GM21576 (cell line): ENCODE measurements around the gene TCL1B.
A peak's percentile ranks its signal among the peaks of the same experiment; 100 is the strongest.
"Not testable (repeated sequence)": the region's sequence is repeated elsewhere in the genome, so short reads cannot be mapped to it uniquely, and the experiment has no call there.

ENCODE experiments used
- ATAC-seq: cut with Tn5 transposase; IDR thresholded peaks from one replicate; pipeline ENCODE4 v1.9.1; 2021; ENCODE audit warnings: mild to moderate bottlenecking, moderate library complexity; ENCODE audit not compliant: unreplicated experiment

TCL1B gene

DNA sequence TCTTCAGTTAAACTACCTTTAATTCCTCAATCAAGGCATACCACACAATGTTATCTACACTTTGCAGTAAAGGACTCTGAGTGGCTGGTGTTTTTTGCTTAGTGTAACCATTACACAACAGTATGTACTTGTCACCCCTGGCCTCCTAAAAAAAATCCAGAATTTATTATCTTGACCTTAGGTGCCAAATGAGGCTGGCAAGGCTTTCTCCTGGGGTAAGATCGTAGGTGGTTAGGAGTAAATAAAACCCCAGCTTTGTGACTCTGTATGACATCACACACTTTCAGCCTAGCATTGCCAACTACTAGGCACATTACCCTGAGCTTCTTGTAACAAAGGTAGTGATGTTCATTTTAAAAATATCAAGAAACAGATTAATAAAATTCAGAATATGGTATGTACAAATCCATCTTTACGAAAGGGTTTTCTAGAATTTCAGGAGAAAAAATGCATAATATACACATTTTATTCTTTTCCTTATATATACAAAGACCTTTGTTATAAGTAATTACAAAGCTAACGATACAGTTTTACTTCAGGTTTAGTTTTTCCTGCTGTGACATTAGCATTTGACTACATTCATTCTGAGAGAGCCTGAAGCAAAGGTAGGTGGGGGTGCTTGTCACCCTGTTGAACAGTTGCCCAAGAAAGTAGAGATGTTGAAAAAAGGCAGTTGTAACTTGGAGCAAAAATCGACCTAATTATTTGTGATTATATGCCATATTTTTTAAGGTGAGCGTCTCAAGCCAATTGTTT, 14.2 kb downstream of the TCL1B start:
- ATAC-seq = no peak

DNA sequence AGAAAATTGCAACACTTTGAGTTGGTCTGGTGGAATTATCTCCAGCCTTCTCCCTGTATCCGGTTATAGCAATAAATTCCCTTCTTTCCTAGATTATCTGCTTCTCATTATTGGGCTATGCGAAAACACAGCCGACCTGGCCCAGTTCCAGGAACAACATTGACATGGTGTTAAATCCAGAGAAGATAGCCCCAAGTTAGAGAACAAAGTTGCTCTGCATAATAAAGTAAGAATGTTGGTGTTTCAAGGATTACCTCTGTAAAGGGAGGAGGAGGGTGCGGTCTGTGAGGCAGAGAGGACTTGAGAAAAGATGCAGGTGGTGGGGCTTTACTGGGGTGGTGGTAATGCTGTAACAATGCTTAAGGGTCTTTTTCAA, 15.6 kb downstream of the TCL1B start:
- no peak for ATAC-seq

DNA sequence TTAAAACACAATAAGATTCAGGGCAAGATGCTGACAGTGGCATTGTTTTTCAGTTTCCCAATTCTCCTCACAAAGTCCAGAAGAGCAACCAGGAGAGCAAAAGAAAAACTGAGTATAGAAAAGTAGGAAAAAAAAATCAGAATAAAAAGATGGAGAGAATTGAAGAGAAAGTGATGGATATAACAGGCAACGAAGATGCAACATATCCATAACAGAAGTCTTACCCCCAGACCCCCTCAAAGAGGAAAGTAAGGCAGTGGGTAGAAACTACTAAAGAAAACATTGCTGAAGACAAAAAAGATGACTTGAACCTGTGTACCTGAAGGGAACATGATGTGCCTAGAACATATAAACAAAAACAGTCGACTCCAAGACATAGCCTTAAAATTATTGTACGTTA, 17.1 kb downstream of the TCL1B start:
- ATAC-seq = no peak

DNA sequence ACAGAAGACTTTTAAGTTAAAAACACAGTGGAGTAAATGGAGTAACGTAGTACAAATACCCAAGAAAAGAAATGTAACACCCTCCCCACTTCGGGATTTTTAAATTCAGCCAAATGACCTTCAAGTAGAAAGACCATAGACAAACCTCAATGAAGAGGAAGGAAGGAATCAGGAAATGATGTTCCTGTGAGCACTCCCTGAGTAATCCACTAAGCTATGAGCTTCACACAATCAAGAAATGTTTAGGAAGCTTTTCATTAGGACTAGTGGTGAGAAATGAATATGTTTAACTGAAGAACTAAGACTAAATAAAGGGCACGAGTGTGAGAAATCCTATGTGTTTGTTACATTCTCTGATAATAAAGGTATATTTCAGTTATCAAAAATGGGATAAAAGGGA, 17.6 kb downstream of the TCL1B start:
- ATAC-seq = no peak

DNA sequence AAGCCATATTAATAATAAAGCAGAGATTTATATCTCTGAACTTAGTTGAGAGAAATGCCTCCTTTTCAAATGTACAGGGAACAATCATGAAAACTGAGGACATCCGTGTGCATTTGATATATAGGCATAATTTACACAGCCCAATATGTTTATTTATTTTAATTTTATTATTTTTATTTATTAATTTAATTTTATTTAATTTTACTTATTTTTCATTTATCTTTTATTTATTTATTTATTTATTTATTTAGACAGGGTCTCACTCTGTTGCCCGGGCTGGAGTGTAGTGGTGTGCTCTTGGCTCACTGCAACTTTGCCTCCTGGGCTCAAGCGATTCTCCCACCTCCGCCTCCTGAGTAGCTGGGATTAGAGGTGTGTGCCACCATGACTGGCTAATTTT, 19.3 kb downstream of the TCL1B start:
- ATAC-seq = no peak

DNA sequence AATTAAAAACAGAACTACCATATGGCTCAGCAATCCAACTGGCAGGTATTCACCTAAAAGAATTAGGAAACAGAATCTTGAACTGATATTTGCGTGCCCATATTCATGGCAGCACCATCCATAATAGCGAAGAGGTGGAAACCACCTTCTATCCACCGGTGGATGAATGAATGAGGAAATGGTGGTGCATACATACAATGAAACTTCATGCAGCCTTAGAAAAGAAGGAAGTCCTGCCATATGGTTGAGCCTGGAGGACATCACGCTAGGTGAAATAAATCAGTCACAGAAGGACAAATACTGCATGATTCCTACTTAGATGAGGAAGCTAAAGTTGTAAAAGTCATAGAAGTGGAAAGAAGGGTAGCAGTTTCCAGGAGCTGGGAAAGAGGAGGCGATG, 21.1 kb downstream of the TCL1B start:
- ATAC-seq = no peak

DNA sequence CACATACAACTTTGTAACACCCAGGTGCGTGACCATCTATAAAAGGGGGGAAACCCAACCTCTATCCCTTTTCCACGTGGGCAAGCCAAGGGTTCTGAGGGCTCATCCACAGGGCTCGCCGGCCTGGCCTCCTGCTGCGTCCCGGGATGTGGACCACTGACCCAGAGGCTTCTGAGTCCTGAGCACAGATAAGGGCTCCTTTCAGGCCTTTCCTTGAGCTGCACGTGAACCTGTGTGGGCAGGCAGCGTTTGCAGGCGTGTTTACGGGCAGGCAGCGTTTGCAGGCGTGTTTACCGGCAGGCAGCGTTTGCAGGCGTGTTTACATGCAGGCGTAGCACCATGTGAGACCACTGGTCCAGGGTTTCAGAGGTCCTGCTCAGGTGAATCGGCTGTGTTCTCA, 23.9 kb downstream of the TCL1B start:
- no peak for ATAC-seq

DNA sequence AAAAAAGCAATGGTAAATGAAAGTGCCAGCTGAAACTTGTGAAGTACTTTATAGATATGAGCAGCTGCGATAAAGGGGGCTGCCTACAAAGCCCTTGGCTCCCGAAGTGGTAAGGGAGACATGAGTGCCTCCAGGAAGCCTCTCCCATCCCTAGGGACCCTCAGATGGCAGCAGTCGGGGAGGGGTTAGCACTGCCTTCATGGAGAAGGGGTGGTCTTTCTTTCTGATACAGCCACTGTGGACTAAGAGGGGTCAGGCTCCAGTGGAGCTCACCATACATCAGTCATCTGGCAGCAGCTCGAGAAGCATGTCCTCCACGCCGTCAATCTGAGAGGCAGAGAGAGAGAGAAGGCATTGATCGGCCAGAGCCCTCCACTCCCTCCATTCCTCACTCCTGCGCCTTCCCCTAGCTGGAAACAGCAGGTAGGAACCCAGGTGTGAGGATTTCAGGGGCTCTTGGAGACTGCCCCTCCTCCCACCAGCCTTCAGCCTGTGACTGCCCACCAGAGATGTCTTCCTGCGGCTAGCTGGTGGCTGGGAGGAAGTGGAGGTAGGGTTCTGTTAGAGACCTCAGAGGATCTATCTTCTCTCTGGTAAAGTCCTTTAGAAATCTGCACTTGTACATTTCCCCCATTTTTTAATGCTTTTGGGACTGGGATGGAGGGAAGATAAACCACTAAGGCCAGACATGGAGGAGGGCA, 25.4 kb downstream of the TCL1B start:
- ATAC-seq = no peak

DNA sequence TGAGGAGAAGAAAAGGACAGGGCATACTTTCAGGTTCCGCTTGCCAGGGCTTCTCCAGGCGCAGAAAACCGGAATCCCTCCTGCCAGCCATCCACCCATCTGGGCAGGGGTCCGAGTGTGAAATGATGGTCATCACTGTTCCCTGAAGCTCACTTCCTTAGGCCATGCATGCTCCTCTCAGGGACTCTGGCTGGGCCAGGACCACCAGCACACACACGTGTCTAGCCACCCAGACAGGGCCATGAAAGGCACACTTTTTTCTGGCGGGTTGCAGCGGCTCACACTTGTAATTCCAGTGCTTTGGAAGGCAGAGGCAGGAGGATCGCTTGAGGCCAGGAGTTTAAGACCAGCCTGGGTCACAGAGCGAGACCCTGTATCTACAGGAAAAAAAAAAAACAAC, 26.2 kb downstream of the TCL1B start:
- no peak for ATAC-seq

DNA sequence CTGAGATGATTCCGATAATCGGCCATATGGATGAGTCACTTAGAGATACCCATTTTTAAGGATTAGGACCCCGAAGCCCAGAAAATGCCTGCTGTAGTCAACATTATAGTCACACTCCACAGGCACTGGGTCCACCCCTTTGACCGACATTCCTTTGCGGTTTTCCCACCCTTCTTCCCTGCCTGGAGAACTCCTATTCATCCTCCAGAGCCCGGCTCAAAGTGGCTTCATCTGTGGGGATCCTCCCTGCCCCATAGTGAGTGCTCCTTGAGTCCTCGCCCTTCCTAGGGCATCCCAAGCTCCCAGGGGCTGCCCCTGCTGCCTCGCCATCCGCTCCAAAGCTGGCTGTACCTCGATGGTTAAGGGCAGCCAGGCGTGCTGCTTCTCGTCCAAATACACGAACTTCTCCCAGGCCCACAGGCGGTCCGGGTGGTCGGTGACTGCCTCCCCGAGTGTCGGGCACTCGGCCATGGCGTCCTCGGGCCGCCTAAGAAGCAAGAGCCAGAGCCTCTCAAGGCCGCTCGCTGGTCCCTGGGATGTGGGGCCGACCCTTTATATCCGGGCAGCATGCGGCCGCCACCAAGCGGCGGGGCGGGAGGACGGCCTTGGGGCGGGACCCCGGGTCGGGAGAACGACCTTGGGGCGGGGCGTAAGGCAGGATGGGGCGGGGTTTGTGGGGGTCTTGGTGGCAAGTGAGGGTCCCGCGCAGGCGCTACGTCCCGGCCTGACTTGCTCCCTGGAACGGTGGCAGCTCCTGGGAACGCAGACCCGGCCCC, 27.6 kb downstream of the TCL1B start, which contains the start of gene TCL1A:
TSS of gene TCL1A (minus strand) at position 530 of the 776 bp plus-strand sequence. CDS start at position 471, 59 bp downstream.
- peak; percentile 76 for ATAC-seq

DNA sequence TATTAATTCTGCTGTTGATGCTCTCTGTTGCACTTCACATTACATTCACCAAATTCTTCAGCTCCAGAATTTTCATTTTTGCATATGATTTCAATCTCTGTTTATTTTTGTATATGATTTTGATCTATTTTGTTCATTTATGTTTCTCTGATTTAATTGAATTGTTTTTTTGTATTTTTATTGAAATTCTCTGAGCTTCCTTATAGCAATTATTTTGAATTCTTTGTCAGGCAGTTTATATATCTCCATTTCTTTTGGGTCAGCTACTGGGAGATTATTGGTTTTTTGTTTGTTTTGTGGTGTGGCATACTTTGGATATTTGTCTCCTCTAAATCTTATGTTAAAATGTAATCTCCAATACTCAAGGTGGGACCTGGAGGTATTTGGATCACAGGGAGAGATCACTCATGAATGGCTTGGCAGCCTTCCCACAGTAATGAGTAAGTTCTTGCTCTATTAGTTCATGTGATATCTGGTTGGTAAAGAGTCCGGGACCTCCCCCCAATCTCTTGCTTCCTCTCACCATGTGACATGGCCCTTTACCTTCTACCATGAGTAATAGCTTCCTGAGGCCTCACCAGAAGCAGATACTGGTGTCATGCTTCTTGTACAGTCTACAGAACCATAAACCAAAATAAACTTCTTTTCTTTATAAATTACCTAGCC, 36.4 kb downstream of the TCL1B start:
- ATAC-seq = no peak

DNA sequence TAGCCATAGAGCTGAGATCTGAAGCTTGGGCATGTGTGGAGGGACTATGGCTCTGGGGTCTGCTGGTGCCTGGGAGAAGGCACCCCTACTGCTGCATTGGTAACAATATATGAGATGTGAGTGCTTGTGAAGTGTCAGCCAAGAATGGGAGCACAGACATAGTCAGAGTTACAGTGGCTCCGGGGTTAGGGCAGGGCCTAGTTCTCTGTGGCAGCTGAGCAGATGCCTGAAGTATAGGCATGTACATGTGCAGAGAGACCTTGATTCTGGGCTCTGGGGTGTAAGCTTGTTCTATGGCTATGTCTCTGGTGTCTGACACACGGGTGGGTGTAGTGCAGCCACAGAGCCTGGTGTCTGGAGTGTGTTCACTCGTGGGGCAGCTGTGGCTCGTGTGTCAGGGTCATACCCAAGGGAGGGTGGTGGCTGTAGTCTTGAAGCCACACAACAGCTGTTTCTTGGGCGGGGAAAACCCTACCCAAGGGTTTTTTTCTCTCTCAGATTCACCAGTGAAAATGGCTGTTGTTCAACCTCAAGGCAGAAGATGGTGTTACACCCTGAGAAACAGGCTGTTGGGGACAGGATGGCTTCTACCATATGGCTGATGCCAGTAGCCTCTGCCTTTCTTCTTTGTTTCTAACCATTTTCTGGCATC, 39.6 kb downstream of the TCL1B start:
- ATAC-seq = peak; percentile 77

DNA sequence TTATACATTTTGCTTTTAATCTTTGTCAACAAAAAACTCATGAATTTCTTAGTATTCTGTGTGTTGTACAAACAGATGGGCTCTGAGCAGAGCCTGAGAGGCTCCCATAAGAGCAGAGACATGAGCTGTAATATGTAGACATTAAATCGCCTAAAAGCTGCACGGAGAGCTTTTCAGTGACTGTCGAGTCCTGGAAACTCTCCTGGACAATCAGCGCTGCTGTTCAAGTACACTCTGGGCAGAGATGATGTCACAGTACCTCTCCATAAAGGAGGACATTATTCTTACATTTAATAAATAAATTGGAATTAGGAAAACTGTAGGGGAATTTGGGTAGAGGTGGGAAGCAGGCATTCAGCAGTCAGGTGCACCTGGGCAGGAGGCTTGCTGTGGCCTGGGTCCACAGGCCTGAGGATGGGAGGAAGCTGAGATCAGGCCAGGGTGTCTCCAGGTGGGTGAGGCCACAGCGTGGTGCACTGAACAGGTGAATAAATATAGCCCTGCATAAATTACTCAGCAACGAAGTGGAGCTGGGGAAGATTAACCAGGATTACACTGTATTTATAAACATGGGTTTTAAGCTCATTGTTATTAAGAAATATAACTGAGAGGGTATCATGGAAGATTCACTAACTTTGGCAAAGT, 41.0 kb downstream of the TCL1B start:
- ATAC-seq = no peak

DNA sequence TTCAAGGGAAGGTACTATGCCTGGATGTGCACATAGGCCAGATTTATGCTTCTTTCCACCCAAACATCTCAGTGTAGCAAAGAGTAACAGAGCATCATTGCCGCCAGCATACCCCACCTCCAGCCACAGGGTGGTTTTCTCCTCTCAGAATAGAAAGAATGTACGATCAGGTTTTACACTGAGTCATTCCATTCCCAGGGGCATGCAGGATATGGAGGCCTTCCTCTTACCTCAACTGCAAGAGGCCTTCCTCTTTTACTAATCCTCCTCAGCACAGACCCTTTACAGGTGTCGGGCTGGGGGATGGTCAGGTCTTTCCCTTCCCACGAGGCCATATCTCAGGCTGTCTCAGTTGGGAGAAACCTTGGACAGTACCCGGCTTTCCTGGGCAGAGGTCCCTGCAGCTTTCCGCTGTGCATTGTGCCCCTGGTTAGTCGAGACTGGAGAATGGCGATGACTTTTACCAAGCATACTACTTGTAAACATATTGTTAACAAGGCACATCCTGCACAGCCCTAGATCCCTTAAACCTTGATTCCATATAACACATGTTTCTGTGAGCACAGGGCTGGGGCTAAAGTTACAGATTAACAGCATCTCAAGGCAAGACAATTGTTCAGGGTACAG, 43.3 kb downstream of the TCL1B start:
- not testable (repeated sequence) for ATAC-seq

DNA sequence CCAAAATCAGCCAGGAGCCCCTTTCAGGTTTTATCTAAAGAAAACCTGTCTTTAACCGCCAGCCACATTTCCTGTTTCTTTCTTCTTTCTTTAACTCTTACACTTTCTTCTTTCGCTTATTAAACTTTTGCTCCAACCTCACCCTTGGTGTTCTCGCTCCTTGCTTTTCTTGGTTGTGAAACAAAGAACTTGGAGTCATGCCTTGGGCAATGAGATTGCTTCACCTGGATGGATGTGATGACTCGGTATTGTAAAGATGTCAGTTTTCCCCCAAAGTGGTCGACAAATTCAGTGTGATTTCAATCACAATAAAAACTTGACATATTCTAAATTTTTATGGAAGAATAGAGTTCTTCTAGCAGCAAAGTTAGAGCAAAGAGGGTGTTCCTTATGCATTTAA, 43.9 kb downstream of the TCL1B start:
- no peak for ATAC-seq

DNA sequence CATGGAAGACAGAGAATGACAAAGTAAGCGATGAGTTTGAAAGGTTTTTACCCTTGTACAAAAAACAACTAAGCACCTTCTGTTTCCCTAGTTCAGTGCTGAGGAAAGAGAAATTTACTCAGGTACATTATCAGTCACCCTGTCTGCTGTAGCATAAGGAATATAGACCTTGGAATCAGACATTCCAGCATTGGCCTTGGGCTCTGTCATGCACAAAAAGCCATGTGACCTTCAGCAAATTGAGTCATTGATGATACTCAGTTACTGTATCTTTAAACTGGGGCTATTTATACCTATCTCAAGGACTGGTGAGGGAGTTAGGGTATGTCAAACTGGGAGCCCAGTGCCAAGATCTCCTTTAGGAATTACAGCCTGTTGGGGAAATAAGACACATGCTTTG, 47.0 kb downstream of the TCL1B start:
- no peak for ATAC-seq

DNA sequence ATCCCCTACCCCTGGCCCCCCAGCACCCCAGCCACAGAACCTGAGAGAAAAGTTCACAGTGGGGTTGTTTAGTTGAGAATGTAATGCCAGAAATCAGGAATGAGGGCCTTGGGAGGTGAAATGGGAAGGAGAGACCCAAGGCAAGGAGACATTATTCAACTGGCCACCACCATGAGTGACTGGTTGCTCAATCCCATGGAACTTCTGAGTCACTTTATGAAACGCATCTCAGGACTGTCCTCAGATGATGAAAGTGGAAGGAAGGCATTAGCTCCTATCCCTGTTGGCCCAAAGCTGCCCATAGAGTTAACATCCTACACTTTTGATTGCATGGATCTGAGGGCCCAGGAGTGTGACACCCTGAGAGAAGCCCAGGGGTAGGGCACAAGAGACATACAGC, 53.1 kb downstream of the TCL1B start:
- ATAC-seq = no peak

DNA sequence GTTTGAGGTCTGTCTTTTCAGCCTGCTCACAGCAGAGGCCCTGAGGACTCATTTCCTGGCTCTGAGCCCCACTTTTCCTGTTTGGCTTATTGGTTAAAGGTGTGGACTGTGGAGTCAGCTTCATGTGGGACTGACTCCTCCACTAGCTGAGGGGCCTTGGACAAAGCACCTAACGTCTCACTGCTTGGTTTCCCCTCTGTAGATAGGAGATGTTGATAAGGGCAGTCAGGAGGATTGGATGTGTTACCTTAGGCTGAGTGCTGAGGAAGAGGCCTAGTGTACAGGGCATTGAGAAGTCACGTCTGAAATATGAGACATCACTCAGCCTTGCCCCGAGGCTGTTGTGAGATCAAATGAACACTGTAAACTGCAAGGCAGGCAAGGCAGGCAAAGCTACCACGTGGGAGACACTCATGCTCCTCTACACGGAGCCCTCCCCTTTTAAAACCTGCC, 54.8 kb downstream of the TCL1B start:
- ATAC-seq = no peak

DNA sequence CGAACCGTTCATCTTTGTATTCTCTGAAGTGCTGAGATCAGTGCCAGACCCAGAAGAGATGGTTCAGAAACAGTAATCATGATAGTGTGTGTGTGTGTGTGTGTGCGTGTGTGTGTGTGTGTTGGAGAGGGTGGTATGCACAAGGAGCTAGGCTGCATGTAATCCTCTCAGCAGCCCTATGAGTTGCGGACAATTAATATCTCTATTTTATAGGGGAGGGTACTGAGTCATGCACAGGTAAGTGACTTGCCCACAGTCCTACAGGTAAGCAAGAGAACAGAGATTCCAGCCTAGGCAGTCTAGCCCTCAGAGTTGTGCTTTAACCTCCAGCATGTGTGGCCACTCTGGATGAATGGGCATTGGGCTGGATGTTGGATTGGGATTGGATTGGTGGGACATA, 55.6 kb downstream of the TCL1B start:
- no peak for ATAC-seq
